NT2/D1 (cell line): Measurements from ENCODE around the gene BEAN1.

ENCODE experiments used
- DNase-seq: peaks from one replicate; pipeline ENCODE4 v3.0.0-alpha.2; 2011; ENCODE audit warnings: low read depth, low spot score
- H3K27me3 ChIP-seq: 2 replicates; pipeline ENCODE4 v1.6.0; 2011; ENCODE audit warnings: mild to moderate bottlenecking; ENCODE audit not compliant: insufficient read length, insufficient read depth
- H3K36me3 ChIP-seq: 2 replicates; pipeline ENCODE4 v1.6.1; 2011; ENCODE audit warnings: mild to moderate bottlenecking, low read length, mixed read lengths; ENCODE audit not compliant: insufficient read depth, insufficient read length
- H3K4me1 ChIP-seq: 2 replicates; pipeline ENCODE4 v1.5.1; 2011; ENCODE audit not compliant: insufficient read depth, insufficient read length
- H3K4me3 ChIP-seq: 2 replicates; pipeline ENCODE4 v1.5.1; 2011; ENCODE audit warnings: low read depth; ENCODE audit not compliant: insufficient read length
- H3K9ac ChIP-seq: 2 replicates; pipeline ENCODE4 v1.6.0; 2011; ENCODE audit warnings: low read depth; ENCODE audit not compliant: insufficient read length
- H3K9me3 ChIP-seq: 2 replicates; pipeline ENCODE4 v1.5.1; 2011; ENCODE audit warnings: mild to moderate bottlenecking, low read length; ENCODE audit not compliant: insufficient read depth
- SUZ12 ChIP-seq: IDR thresholded peaks from 2 replicates; pipeline ENCODE4 v1.6.1; 2011; ENCODE audit not compliant: insufficient read length, insufficient read depth; ENCODE audit errors: extremely low read depth
- YY1 ChIP-seq: IDR thresholded peaks from 2 replicates; pipeline ENCODE4 v1.6.1; 2011; ENCODE audit not compliant: insufficient read length, insufficient read depth
- ZNF274 ChIP-seq: IDR thresholded peaks from 2 replicates; pipeline ENCODE4 v1.6.1; 2011; ENCODE audit warnings: mild to moderate bottlenecking, low read depth, low read length

Gene BEAN1

DNA sequence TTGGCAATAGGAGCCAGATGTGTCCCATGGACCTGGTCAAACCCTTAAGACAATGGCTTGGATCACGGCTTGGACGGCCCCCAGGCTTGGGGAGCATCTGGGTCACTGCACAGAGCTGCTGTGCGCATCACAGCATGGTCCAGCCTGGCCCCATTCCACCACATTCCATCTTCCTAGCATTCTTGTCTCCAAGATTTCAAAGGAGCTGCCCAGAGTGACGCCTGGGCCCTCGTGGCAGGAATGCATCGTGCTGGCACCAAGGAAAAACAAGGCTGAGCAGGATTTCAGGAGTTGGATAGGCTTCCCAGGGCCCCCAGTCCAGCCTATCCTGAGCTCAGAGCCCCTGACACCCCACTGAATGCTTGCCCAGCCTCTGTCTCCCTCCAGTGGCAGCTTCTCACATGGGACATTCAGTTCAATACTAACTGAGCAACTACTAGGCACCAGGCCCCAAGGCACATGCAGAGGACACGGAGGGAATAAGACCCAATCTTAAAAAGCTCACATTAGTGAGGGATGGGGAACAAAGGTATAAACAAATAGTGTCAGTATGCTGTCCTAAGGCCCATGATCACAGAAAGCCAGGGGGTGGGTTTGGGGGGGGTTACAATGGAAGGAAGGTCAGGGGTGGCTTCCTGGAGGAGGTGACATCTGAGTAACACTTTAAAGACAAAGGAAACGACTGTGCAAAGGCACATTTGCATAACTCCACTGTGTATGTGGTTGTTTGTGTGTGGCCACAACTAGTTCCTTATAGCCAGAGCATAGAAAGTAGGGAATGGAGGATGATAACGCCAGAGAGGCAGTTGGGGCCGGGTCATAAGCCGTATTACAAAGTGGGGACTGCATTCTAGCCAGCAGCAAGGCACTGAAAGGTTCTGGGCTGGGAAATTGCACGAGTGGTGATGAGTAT, 88.8 kb downstream of the BEAN1 start:
- H3K36me3 ChIP-seq, result peaks cover 4% of the 10 kb centered on the region
- peaks cover 42% of the 10 kb centered on the region for H3K4me1 ChIP-seq
- no peak overlapping the region for H3K4me3 ChIP-seq
- DNase-seq, result no peak
- H3K9ac ChIP-seq, result no peak overlapping the region
- H3K27me3 ChIP-seq, result no peaks in the 10 kb centered on the region
- TF ChIP-seq ZNF274 (no peak), SUZ12 (no peak), YY1 (no peak)
- H3K9me3 ChIP-seq, result peaks cover 4% of the 10 kb centered on the region; the same call in 1 of the 2 replicates

DNA sequence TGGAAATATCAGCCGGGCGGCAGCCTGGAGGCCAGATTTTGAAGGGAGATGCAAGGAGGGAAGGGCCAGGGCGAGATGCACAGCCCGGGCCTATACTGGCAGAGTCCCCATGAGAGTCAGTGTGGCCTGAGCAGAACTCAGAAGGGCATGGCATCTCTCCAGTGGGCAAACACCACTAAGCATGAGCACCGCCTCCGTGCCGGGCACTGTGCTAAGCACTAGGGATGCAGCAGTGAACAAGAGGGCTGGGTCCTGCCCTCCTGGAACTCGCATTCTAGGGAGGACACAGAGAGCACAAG, 89.4 kb downstream of the BEAN1 start:
- no peak overlapping the region for H3K9ac ChIP-seq
- no peaks in the 10 kb centered on the region for H3K27me3 ChIP-seq
- peaks cover 36% of the 10 kb centered on the region for H3K4me1 ChIP-seq
- peaks cover 4% of the 10 kb centered on the region; the same call in 1 of the 2 replicates for H3K9me3 ChIP-seq
- TF ChIP-seq YY1 (no peak), ZNF274 (no peak), SUZ12 (no peak)
- H3K4me3 ChIP-seq, result no peak overlapping the region
- H3K36me3 ChIP-seq, result peaks cover 4% of the 10 kb centered on the region
- DNase-seq, result no peak

DNA sequence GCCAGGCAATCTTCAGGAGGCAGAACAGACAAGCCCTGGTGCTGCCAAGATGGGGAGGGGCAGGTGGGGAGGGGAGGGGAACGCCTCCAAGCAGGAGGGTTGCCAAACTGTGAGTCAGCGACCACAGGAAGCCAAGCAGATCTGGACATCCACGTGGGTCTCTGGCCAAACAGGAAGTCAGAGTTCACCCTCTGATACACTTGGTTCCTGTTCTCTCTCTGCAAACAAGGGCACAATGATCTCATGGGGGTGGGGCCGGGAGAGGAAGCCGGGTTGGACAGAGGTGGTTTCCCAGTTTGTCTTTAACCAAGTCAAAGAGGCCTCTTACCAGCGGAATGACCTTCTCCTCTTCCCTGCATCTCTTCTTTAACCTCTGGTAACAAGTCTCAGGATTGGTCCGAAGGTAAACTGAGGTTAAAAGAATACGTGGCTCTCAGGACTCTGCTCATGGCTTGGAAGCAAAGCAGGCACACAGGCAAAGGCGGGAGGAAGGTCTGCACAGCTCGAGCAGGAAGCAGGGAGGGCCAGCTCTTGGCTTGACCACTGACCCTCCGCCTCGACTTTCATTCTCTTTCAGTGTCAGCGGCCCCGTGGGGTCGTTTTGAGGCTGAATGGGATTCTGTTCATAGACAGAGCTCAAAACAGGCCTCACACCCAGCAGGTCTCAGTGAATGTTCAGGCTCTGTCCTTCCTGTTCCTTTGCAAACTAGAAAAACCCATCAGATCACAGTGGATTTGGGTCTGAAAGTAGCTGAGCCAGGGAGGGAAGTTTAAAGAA, 89.9 kb downstream of the BEAN1 start:
- H3K9ac ChIP-seq, result no peak overlapping the region
- H3K4me3 ChIP-seq, result no peak overlapping the region
- TF ChIP-seq YY1 (no peak), ZNF274 (no peak), SUZ12 (no peak)
- H3K4me1 ChIP-seq, result peaks cover 36% of the 10 kb centered on the region
- peaks cover 4% of the 10 kb centered on the region for H3K36me3 ChIP-seq
- no peaks in the 10 kb centered on the region for H3K27me3 ChIP-seq
- no peak for DNase-seq
- peaks cover 4% of the 10 kb centered on the region; the same call in 1 of the 2 replicates for H3K9me3 ChIP-seq

DNA sequence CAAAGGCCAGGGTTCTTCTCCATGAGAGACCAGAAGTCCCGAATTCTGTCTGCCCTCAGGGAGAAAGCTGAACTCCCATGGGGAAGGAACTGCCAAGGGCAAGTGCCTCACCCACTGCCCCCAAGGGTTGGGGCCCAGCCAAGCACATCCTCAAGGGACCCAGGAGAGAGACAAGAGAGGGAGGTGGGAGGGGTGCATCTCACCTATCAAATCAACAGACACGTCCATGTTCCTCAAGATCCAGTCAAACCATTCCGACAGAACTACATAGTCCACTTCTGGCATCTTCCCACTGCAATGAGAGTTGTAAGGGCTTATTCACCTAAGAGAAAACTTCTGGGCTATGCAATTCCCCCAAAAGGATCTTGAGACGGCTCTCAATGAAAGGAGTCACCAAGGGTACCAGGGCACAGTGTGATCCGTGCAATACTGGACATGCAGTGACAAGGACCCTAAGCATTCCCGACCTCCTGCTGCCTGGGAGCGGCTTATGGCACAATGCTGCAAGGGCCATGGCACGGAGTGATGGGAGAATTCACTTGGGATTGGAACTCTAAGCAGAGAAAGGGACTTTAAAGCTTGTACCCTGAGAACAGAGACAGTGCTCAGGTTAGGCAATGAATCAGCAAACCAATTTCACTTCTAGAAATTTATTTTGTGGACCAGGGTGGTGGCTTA, 90.6 kb downstream of the BEAN1 start:
- TF ChIP-seq ZNF274, result no peak
- no peak for TF ChIP-seq SUZ12
- TF ChIP-seq YY1, result no peak
- peaks cover 4% of the 10 kb centered on the region; the same call in 1 of the 2 replicates for H3K9me3 ChIP-seq
- no peak overlapping the region for H3K4me3 ChIP-seq
- peaks cover 39% of the 10 kb centered on the region for H3K4me1 ChIP-seq
- H3K27me3 ChIP-seq, result no peaks in the 10 kb centered on the region
- DNase-seq, result no peak
- peaks cover 4% of the 10 kb centered on the region for H3K36me3 ChIP-seq
- no peak overlapping the region for H3K9ac ChIP-seq

DNA sequence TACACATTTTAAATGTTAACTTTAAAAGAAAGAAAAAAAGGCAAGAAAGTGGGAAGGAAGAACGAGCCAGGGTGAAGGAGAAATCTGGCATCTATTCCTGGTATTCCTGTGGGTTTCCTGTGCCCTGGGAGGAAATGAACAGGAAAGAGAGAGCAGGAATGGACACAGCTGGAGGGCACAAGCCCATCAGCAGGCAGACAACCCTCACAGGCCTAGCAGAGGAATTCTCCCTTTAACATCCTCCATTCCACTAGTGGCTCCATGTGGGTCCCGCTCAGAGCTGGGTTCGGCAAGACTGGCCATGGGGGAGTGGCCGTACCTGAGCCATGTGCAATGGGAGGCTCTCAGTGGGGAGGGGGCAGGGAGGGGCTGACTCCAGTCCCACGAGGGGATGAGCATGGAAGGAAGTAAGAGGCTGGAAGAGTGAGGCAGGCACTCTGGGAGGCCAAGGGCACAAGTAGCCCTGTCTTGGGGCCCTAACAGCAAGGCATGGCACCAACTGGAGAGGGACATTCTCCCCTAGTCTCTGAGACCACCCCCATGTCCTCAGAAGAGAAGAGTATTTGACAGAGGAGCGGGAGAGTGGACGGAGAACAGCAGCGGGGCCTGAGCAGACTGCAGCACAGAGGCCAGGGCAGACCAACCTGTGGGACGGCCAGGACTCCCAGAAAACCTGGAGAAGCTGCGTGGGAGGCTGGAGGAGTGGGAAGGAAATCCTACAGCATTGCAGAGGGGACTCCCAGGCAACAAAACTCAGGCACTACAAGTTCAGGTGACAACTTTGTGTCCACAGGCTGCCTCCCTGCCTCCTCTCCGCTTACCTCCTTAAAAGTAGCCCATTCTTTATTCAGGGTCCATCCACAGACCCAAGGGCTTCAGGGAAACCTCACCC, 92.6 kb downstream of the BEAN1 start:
- peaks cover 31% of the 10 kb centered on the region for H3K4me1 ChIP-seq
- peaks cover 4% of the 10 kb centered on the region for H3K36me3 ChIP-seq
- no peak overlapping the region for H3K4me3 ChIP-seq
- H3K9ac ChIP-seq, result no peak overlapping the region
- no peak for DNase-seq
- H3K9me3 ChIP-seq, result no peaks in the 10 kb centered on the region
- H3K27me3 ChIP-seq, result no peaks in the 10 kb centered on the region
- TF ChIP-seq YY1, result no peak
- no peak for TF ChIP-seq SUZ12
- no peak for TF ChIP-seq ZNF274

GRCh38 chr16:66520406-66521170, 93.5 kb downstream of the BEAN1 start:
- Histone ChIP-seq H3K9ac (no peak overlapping the region), H3K4me3 (no peak overlapping the region), H3K4me1 (peaks cover 30% of the 10 kb centered on the region), H3K27me3 (no peaks in the 10 kb centered on the region), H3K9me3 (no peaks in the 10 kb centered on the region), H3K36me3 (peaks cover 1% of the 10 kb centered on the region)
- TF ChIP-seq YY1 (no peak), SUZ12 (no peak), ZNF274 (no peak)
- DNase-seq, result no peak
